IPS-20b (cell line): ENCODE results near the gene RAC3.

Experiments
- H3K27ac ChIP-seq: one replicate; pipeline ENCODE4 v1.5.1; 2013; ENCODE audit warnings: low read length
- H3K27me3 ChIP-seq: 2 replicates; pipeline ENCODE4 v1.6.1; 2013; ENCODE audit warnings: mild to moderate bottlenecking, low read length, inconsistent platforms; ENCODE audit not compliant: insufficient read depth
- H3K36me3 ChIP-seq: 2 replicates; pipeline ENCODE4 v1.6.1; 2013; ENCODE audit warnings: low read depth, mild to moderate bottlenecking, inconsistent platforms, low read length, moderate library complexity; ENCODE audit not compliant: insufficient read depth
- H3K4me1 ChIP-seq: 2 replicates; pipeline ENCODE4 v1.6.1; 2013; ENCODE audit warnings: mild to moderate bottlenecking, control low read depth, inconsistent platforms, low read length, moderate library complexity; ENCODE audit not compliant: insufficient read depth
- H3K4me3 ChIP-seq: 2 replicates; pipeline ENCODE4 v1.5.1; 2013; ENCODE audit warnings: mild to moderate bottlenecking, low read length, inconsistent platforms
- H3K9ac ChIP-seq: 2 replicates; pipeline ENCODE4 v1.6.1; 2013; ENCODE audit warnings: low read depth, mild to moderate bottlenecking, inconsistent platforms, low read length, moderate library complexity
- H3K9me3 ChIP-seq: 2 replicates; pipeline ENCODE4 v1.6.1; 2013; ENCODE audit warnings: mild to moderate bottlenecking, low read depth, low read length, inconsistent platforms; ENCODE audit not compliant: insufficient read depth

RAC3 gene

DNA sequence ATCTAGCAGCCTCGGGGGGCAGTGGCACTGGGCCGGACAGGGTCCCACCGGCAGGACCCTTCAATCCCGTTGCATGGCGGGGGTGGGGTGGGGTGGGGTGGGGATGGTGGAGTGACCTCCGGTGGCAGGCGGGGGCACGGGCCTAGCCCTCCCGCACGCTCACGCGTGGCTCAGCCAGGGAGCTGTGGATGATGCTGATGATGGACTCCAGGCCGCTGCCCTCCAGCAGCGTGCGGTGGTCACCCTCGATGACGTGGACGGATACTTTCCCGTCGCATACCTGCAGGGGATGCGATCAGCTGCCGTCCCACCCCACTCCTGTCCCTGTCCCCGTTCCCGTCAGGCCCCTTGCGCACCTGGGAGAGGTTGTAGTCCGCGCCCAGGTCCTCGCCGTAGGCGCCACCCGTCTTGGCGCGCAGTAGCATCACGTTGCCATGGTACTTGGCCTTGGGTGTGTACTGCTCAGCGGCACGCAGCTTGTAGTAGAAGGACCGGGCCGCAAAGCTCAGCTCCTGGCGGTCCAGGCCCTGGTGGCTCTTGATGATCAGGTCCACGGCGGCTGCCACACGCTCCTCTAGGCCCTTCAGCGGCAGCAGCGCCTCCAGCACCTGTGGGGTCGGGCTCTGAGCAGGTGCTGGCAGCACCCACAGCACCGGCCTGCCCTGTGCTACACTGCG is 47.7 kb downstream of the RAC3 start:
- no peaks in the 10 kb centered on the region for H3K4me1 ChIP-seq
- H3K9ac ChIP-seq = no peak overlapping the region
- H3K36me3 ChIP-seq = peaks cover 59% of the 10 kb centered on the region
- no peak overlapping the region for H3K27ac ChIP-seq
- H3K4me3 ChIP-seq = no peak overlapping the region
- no peaks in the 10 kb centered on the region for H3K9me3 ChIP-seq
- no peaks in the 10 kb centered on the region; the same call in 1 of the 2 replicates for H3K27me3 ChIP-seq

- H3K36me3 ChIP-seq = peaks cover 69% of the 10 kb centered on the region
Measured at GRCh38 chr17:82080048-82080788, 48.7 kb downstream of the RAC3 start.

GRCh38 chr17:82080789-82081464 is 49.4 kb downstream of the RAC3 start:
- no peaks in the 10 kb centered on the region for H3K27me3 ChIP-seq
- H3K4me3 ChIP-seq = no peak overlapping the region
- no peak overlapping the region for H3K9ac ChIP-seq
- H3K36me3 ChIP-seq = peaks cover 76% of the 10 kb centered on the region
- no peaks in the 10 kb centered on the region for H3K4me1 ChIP-seq
- no peak overlapping the region for H3K27ac ChIP-seq
- H3K9me3 ChIP-seq = no peaks in the 10 kb centered on the region

More at GRCh38 chr17:82080048-82080788, 48.7 kb downstream of the RAC3 start:
- no peaks in the 10 kb centered on the region for H3K9me3 ChIP-seq
- no peak overlapping the region for H3K4me3 ChIP-seq
- H3K27ac ChIP-seq = no peak overlapping the region
- no peak overlapping the region for H3K9ac ChIP-seq
- no peaks in the 10 kb centered on the region for H3K27me3 ChIP-seq
- H3K4me1 ChIP-seq = no peaks in the 10 kb centered on the region

DNA sequence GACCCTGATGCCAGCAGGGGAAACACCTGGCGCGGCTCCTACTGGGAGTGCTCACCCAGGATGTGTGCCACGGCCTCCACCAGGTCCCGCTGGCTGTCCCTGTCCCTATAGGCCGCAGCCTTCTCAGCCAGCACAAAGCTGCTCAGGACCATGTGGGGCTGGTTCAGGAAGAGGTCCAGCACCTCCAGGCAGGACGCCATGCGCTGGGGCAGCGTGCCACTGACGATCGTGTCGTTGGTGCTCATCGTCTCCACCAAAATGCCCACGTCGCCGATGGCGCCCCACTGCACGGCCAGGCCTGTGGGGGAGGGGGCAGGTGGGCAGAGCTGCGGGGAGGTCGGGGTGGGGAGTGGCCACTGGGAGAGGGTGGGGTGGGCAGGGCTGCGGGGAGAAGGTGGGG is 50.1 kb downstream of the RAC3 start:
- no peak overlapping the region for H3K27ac ChIP-seq
- H3K4me1 ChIP-seq = no peaks in the 10 kb centered on the region
- H3K9me3 ChIP-seq = no peaks in the 10 kb centered on the region
- H3K9ac ChIP-seq = no peak overlapping the region
- peaks cover 83% of the 10 kb centered on the region for H3K36me3 ChIP-seq
- H3K4me3 ChIP-seq = no peak overlapping the region
- no peaks in the 10 kb centered on the region for H3K27me3 ChIP-seq

DNA sequence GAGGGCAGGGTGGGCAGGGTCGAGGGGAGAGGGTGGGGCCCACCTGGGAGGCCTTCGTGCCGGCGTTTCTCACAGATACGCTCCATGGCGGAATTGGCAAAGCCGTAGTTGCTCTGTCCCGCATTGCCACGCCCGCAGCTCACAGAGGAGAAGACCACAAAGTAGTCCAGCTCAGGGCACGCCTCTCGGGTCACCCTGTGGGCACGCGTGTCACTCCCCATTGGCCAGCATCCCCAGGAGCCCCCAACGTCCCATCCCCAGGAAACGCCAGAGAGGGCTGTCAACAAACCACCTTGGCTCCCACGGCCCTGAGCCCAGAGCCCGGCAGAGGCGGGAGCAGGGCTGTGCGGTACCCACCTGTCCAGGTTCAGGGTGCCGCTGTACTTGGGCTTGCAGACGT is 50.5 kb downstream of the RAC3 start:
- Histone ChIP-seq H3K9ac (no peak overlapping the region), H3K27me3 (no peaks in the 10 kb centered on the region), H3K4me3 (no peak overlapping the region), H3K4me1 (no peaks in the 10 kb centered on the region), H3K36me3 (peaks cover 87% of the 10 kb centered on the region), H3K9me3 (no peaks in the 10 kb centered on the region), H3K27ac (no peak overlapping the region)

- Histone ChIP-seq H3K9ac (no peak overlapping the region), H3K4me1 (no peaks in the 10 kb centered on the region), H3K27ac (no peak overlapping the region), H3K36me3 (peaks cover 92% of the 10 kb centered on the region), H3K9me3 (no peaks in the 10 kb centered on the region), H3K27me3 (no peaks in the 10 kb centered on the region), H3K4me3 (no peak overlapping the region)
Measured at GRCh38 chr17:82082456-82082855, 51.0 kb downstream of the RAC3 start.

DNA sequence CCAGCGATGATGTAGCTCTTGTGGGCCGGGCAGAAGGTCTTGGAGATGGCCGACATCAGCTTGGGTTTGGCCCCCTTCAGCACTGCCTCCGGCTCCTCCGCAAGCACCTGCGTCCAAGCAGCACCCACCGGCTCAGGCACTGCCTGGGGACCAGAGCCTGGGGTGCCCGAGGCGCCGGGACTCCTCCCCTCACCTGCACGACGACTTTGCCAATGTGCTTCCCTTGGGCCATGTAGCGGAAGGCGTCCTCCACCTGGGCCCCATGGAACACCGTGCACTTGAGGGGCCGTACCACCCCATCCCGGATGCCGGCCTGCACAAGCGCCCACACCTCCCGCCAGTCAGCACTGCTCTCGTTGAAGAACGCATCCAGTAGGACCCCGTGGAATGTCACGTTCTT is 51.5 kb downstream of the RAC3 start:
- Histone ChIP-seq H3K4me3 (no peak overlapping the region), H3K27me3 (no peaks in the 10 kb centered on the region), H3K27ac (no peak overlapping the region), H3K36me3 (peaks cover 93% of the 10 kb centered on the region), H3K9ac (no peak overlapping the region), H3K9me3 (no peaks in the 10 kb centered on the region), H3K4me1 (no peaks in the 10 kb centered on the region)
